HEK293 (cell line): ENCODE data around the gene LMCD1.

ENCODE experiments used
- ZNF660 ChIP-seq: fragments of 450-650 bp; IDR thresholded peaks from 2 replicates; pipeline ENCODE4 v1.5.1; 2018; ENCODE audit warnings: missing biosample characterization, mild to moderate bottlenecking, missing genetic modification characterization
- TF ChIP-seq, protein P1 (sequence below): fragments of 450-650 bp; formaldehyde crosslinking; IDR thresholded peaks from 2 replicates; pipeline ENCODE4 v1.5.1; 2016; ENCODE audit warnings: missing biosample characterization, missing genetic modification characterization

DNA sequence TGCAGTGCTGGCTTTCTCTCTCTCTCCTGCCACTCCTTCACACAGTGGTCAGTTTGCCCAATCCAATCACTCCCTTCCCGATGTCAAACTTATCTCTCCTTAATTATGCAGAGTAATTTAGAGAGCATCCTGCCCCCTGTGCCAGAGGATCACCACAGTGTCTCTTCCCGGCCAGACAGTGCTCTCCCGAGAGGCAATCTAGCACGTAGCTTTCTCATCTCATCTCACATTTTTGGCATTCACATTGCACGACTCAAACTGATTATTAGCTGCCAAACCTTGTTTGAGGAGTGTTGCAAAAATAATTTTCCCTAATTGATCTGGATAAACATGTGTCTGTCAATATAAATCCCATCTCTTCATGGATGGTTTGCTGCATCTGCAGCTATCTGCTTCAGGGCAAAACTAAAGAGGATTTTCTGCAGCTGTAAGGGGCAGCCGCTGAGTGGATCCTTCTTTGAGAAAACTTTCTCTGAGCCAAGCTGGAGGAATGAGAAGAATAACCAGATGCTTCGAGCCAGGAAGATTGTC, 105.1 kb downstream of the LMCD1 start:
- TF ChIP-seq ZNF660 = no peak
- TF ChIP-seq, protein P1, sequence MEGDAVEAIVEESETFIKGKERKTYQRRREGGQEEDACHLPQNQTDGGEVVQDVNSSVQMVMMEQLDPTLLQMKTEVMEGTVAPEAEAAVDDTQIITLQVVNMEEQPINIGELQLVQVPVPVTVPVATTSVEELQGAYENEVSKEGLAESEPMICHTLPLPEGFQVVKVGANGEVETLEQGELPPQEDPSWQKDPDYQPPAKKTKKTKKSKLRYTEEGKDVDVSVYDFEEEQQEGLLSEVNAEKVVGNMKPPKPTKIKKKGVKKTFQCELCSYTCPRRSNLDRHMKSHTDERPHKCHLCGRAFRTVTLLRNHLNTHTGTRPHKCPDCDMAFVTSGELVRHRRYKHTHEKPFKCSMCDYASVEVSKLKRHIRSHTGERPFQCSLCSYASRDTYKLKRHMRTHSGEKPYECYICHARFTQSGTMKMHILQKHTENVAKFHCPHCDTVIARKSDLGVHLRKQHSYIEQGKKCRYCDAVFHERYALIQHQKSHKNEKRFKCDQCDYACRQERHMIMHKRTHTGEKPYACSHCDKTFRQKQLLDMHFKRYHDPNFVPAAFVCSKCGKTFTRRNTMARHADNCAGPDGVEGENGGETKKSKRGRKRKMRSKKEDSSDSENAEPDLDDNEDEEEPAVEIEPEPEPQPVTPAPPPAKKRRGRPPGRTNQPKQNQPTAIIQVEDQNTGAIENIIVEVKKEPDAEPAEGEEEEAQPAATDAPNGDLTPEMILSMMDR (tag by site-specific recombination) = no peak
